GM21526 (cell line): ENCODE results near the gene SPATA21.

Experiments
- ATAC-seq: cut with Tn5 transposase; IDR thresholded peaks from one replicate; pipeline ENCODE4 v1.9.1; 2021; ENCODE audit warnings: moderate library complexity; ENCODE audit not compliant: unreplicated experiment, low FRiP score

The SPATA21 gene

GRCh38 chr1:16422041-16422440 is 15.2 kb downstream of the SPATA21 start:
- no peak for ATAC-seq

- ATAC-seq = no peak
Observed at GRCh38 chr1:16421201-16421600, 16.0 kb downstream of the SPATA21 start.

GRCh38 chr1:16420424-16421118 is 16.7 kb downstream of the SPATA21 start:
- no peak for ATAC-seq

DNA sequence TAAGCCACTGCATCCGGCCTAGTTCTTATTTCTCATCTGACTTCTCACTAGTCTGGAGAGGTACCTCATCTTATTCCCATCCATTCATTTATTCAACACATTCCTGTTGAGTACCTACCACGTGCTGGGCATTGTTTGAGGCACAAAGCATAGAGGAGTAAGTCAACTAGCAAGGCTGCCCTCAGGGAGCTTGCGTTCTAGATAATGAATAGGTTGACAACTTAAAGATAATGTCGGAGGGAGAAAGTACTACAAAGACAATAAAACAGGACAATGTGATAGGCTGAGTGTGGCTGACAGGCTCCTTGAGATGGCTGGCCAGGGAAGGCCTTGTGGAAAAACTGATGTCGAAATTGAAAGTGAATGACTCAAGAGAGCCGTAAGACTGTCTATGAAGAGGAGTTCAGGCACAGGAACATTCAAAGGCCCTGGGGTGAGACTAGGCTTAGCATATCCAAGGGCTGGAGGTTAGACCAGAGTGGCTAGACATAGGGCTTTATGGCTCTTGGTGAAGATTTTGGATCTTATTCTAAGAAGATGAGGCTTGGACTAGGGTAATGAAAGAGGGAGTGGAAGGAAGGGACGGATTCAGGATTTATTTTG is 18.3 kb downstream of the SPATA21 start:
- no peak for ATAC-seq

DNA sequence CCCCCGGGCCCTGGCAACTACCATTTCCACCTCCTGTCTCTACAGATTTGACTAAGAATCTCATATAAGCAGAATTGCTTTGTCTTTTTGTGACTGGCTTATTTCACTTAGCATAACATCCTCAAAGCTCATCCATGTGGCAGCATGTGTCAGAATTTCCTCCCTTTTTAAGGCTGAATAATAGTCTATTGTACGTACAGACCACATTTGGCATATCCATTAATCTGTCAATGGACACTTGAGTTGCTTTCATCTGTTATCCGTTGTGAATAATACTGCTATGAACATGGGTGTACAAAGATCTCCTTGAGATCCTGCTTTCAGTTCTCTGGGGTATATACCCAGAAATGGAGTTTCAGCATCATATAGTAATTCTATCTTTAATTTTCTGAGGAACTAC is 24.0 kb downstream of the SPATA21 start:
- ATAC-seq = no peak

- ATAC-seq = no peak
Observed at GRCh38 chr1:16410803-16411202, 26.4 kb downstream of the SPATA21 start.

DNA sequence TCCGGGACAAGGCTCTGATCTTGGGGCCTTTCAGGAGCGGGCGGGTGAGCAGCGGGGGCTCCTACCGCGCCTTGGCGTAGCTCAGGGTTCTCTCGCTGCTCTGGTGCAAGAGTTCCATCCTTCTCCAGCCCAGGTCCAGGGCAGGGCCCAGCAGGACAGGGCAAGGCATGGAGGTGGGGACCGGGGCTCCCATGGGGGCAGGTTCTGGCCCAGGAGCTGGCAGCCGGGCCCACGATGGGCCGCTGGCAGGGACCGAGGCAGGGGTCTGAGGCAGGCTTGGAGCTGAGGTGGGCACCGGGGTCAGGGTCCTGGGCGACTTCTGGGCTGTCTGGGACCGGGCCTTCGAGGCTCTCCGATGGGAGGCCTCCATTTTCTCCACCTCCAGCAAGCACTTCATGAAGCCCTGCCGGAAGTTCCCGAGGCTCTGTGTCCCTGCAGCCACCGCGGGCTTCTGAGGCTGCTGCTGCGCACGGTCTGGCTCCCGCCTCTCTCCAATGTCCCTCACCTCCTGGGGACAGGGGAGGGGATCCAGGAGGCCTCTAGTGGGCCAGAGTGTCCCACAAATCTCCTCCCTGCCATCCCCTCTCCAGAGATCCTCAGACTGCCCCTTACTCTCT is 27.6 kb downstream of the SPATA21 start:
- no peak for ATAC-seq

DNA sequence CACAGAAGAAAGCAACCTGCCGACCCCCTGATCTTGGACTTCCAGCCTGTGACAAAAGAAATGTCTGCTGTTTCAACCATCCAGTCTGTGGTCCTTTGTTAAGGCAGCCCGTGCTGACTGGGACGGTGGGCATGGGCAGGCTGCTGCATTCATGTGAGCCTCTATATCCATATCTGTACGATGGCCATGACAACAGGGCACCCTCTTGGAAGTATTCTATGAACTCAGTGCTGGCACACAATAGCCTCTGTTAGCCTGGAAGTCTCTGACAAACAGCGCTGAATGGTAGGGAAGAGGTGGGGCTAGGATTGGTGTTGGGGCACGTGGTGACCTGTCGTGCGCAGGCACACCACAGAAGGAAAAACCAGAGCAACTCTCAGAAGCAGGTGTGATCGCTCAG is 30.4 kb downstream of the SPATA21 start:
- no peak for ATAC-seq

- no peak for ATAC-seq
Observed at GRCh38 chr1:16405441-16405840, 31.8 kb downstream of the SPATA21 start.

DNA sequence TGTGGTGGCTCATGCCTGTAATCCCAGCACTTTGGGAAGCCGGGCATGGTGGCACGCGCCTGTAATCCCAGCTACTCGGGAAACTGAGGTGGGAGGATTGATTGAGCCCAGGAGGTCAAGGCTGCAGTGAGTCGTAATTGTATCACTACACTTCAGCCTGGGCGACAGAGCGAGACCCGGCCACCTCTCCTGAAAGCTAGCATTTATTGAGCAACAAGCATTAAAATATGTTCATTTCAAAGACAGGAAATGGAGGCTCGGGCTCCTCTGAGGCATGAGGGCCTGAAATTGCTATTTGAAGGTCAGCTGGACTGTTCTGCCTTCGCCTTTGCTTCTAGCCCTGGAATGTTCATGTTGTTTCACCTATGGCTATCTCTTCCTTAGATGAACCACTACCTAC is 34.5 kb downstream of the SPATA21 start:
- no peak for ATAC-seq

GRCh38 chr1:16398371-16398953 is 38.8 kb downstream of the SPATA21 start:
- no peak for ATAC-seq

GRCh38 chr1:16397120-16397519 is 40.1 kb downstream of the SPATA21 start:
- ATAC-seq = no peak

GRCh38 chr1:16396591-16396990 is 40.6 kb downstream of the SPATA21 start:
- no peak for ATAC-seq

- ATAC-seq = no peak
Observed at GRCh38 chr1:16394977-16395376, 42.2 kb downstream of the SPATA21 start.

- no peak for ATAC-seq
Observed at GRCh38 chr1:16393570-16394521, 43.4 kb downstream of the SPATA21 start.

DNA sequence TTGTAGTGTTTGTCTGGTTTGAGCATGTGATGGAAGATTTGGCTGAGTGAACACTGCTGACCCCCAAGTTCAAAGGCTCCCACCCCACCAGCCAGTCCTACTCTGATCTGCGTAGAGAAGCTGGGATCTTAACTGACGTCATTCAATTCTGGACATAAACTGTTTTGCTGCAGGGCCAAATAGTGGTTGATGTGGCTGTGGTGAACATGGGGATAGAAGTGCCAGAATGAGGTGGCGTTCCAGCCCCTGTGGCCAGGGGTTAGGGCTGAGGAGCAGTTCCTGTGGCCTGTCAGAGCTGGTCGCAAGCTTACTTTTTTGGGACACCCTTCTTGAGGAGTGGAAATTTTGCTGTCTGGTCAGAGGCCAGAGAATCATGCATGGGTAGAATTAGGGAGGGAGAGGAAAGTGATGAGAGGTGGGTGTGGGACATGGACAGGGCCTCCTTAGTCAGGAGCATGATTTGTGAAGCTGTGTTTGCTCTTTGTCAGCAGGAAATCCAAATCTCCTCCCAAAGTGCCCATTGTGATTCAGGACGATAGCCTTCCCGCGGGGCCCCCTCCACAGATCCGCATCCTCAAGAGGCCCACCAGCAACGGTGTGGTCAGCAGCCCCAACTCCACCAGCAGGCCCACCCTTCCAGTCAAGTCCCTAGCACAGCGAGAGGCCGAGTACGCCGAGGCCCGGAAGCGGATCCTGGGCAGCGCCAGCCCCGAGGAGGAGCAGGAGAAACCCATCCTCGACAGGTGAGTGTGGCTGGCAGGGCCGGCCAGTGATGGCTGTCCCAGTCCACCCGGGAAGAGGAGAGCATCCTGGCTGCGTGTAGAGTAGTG is 44.3 kb downstream of the SPATA21 start:
- no peak for ATAC-seq

- no peak for ATAC-seq
Observed at GRCh38 chr1:16391411-16391810, 45.8 kb downstream of the SPATA21 start.

GRCh38 chr1:16387201-16388188 is 49.7 kb downstream of the SPATA21 start:
- no peak for ATAC-seq
